H1 (cell line): ENCODE data around the gene PRELID2. TPM values are rescaled to one million over a fixed set of nuclear protein-coding genes. Genes with fewer than 3 reads are reported as not detected.

ENCODE experiments used
- CTCF ChIA-PET: fragments of 300-600 bp; sonication (Branson Sonifier 250); formaldehyde crosslinking; loops from one replicate; lab custom pipeline; 2021; ENCODE audit not compliant: partially characterized antibody; lab: Charles Lee
- POLR2A ChIA-PET: fragments of 300-600 bp; sonication (Branson Sonifier 250); formaldehyde crosslinking; loops from one replicate; lab custom pipeline; 2021; ENCODE audit warnings: inconsistent platforms; ENCODE audit not compliant: partially characterized antibody; lab: Charles Lee
- DNase-seq, 2 experiments: peaks; one replicate each; pipeline versions ENCODE4 v3.0.0 to v3.0.0-alpha.2; 2010 to 2022; ENCODE audit warnings: low spot score in 2 of 2, low read depth in 1 of 2, mixed read lengths in 1 of 2
- FAIRE-seq: peaks from 2 replicates; lab custom pipeline; 2011; peaks lifted over from hg19 to GRCh38; lab: Jason Lieb, UNC
- H2AFZ ChIP-seq: 2 replicates; pipeline ENCODE4 v1.8.1; 2012; ENCODE audit warnings: low read length, inconsistent platforms
- H2AK5ac ChIP-seq: 2 replicates; pipeline ENCODE4 v1.6.1; 2013; ENCODE audit warnings: low read depth, low read length
- H2BK120ac ChIP-seq: replicated peaks from 2 replicates; pipeline ENCODE3; 2013; ENCODE audit warnings: low read depth, low read length, inconsistent platforms
- H2BK12ac ChIP-seq: 2 replicates; pipeline ENCODE4 v1.6.1; 2013; ENCODE audit warnings: low read depth, low read length
- H2BK15ac ChIP-seq: 2 replicates; pipeline ENCODE4 v1.6.1; 2013; ENCODE audit warnings: low read length
- H2BK20ac ChIP-seq: 2 replicates; pipeline ENCODE4 v1.6.1; 2013; ENCODE audit warnings: low read length
- H2BK5ac ChIP-seq: 2 replicates; pipeline ENCODE4 v1.6.1; 2013; ENCODE audit warnings: low read depth, low read length
- H3K14ac ChIP-seq: 2 replicates; pipeline ENCODE4 v1.6.1; 2013; ENCODE audit warnings: inconsistent platforms; ENCODE audit not compliant: insufficient read length
- H3K18ac ChIP-seq: 2 replicates; pipeline ENCODE4 v1.6.1; 2013; ENCODE audit warnings: low read length; ENCODE audit errors: extremely low read depth
- H3K23ac ChIP-seq: 2 replicates; pipeline ENCODE4 v1.6.1; 2013; ENCODE audit warnings: inconsistent platforms; ENCODE audit not compliant: insufficient read length
- H3K23me2 ChIP-seq: 2 replicates; pipeline ENCODE4 v1.6.1; 2013; ENCODE audit warnings: low read depth, low read length
- H3K27ac ChIP-seq: 2 replicates; pipeline ENCODE4 v1.6.1; 2011; ENCODE audit warnings: low read depth, low read length, inconsistent platforms
- H3K27me3 ChIP-seq, 4 experiments: replicated peaks in 1 of 4; 1 replicate in 1 of 4; 2 replicates in 3 of 4; pipeline versions ENCODE4 v1.6.1 to v1.8.1; 2011 to 2013; ENCODE audit warnings: low read length in 3 of 4, mild to moderate bottlenecking in 3 of 4, inconsistent platforms in 2 of 4, mixed read lengths in 2 of 4, moderate library complexity in 1 of 4; ENCODE audit not compliant: control insufficient read depth in 3 of 4, insufficient read depth in 3 of 4; ENCODE audit errors: extremely low read depth in 1 of 4
- H3K36me3 ChIP-seq, 4 experiments: 2 replicates each; pipeline versions ENCODE4 v1.6.1 to v1.8.1; 2011 to 2013; ENCODE audit warnings: mild to moderate bottlenecking in 4 of 4, low read length in 3 of 4, moderate library complexity in 2 of 4, control low read depth in 1 of 4, inconsistent platforms in 1 of 4; ENCODE audit not compliant: insufficient read depth in 4 of 4, control insufficient read depth in 2 of 4
- H3K4ac ChIP-seq: replicated peaks from 2 replicates; pipeline ENCODE3; 2013; ENCODE audit warnings: low read length, low read depth, mixed read lengths, inconsistent platforms; ENCODE audit not compliant: insufficient read length
- H3K4me1 ChIP-seq, 4 experiments: replicated peaks in 1 of 4; 1 replicate in 1 of 4; 2 replicates in 3 of 4; pipeline versions ENCODE4 v1.6.1 to v1.8.1; 2011 to 2013; ENCODE audit warnings: low read length in 3 of 4, inconsistent platforms in 2 of 4, mixed read lengths in 1 of 4; ENCODE audit not compliant: insufficient read depth in 4 of 4, control insufficient read depth in 3 of 4
- H3K4me2 ChIP-seq, 2 experiments: 2 replicates each; pipeline versions ENCODE4 v1.6.1 to v1.8.1; 2011 to 2013; ENCODE audit warnings: low read depth in 2 of 2, low read length in 2 of 2, control low read depth in 1 of 2, inconsistent platforms in 1 of 2, mild to moderate bottlenecking in 1 of 2; ENCODE audit not compliant: insufficient read depth in 1 of 2
- H3K4me3 ChIP-seq, 4 experiments: fragments of 200-600, 300-600 bp in 1 of 4; sonication (generic), shearing (Covaris generic), sonication (Bioruptor Twin) in 1 of 4; 2 replicates each; pipeline versions ENCODE4 v1.5.1 to v1.8.1; 2011 to 2016; ENCODE audit warnings: low read length in 4 of 4, low read depth in 3 of 4, control low read depth in 2 of 4, inconsistent platforms in 2 of 4, mild to moderate bottlenecking in 2 of 4, mixed read lengths in 1 of 4, moderate library complexity in 1 of 4; ENCODE audit not compliant: insufficient read depth in 2 of 4; ENCODE audit errors: extremely low read depth in 1 of 4
- H3K56ac ChIP-seq: replicated peaks from 2 replicates; pipeline ENCODE3; 2013; ENCODE audit warnings: low read depth, mild to moderate bottlenecking, mixed read lengths, low read length, inconsistent platforms; ENCODE audit not compliant: insufficient read length
- H3K79me1 ChIP-seq: 2 replicates; pipeline ENCODE4 v1.6.1; 2013; ENCODE audit warnings: low read depth, low read length, control low read depth
- H3K79me2 ChIP-seq, 2 experiments: 2 replicates each; pipeline versions ENCODE4 v1.6.1 to v1.8.1; 2012 to 2013; ENCODE audit warnings: low read length in 2 of 2, mild to moderate bottlenecking in 2 of 2, inconsistent platforms in 1 of 2; ENCODE audit not compliant: insufficient read depth in 2 of 2, control insufficient read depth in 1 of 2
- H3K9ac ChIP-seq, 4 experiments: replicated peaks in 1 of 4; 1 replicate in 1 of 4; 2 replicates in 3 of 4; pipeline versions ENCODE4 v1.6.1 to v1.8.1; 2011 to 2013; ENCODE audit warnings: low read depth in 3 of 4, low read length in 3 of 4, control low read depth in 2 of 4, mild to moderate bottlenecking in 2 of 4, moderate library complexity in 2 of 4, inconsistent platforms in 1 of 4; ENCODE audit errors: extremely low read depth in 1 of 4
- H3K9me3 ChIP-seq, 2 experiments: 2 replicates each; pipeline versions ENCODE4 v1.6.1 to v1.8.1; 2012 to 2013; ENCODE audit warnings: mild to moderate bottlenecking in 2 of 2, moderate library complexity in 2 of 2, control low read depth in 1 of 2, inconsistent platforms in 1 of 2, low read depth in 1 of 2, low read length in 1 of 2, mixed read lengths in 1 of 2; ENCODE audit not compliant: insufficient read depth in 2 of 2
- H4K20me1 ChIP-seq, 2 experiments: replicated peaks in 1 of 2; 2 replicates each; pipeline versions ENCODE3 to v1.8.1; 2011 to 2013; ENCODE audit warnings: inconsistent platforms in 2 of 2, low read length in 2 of 2, mild to moderate bottlenecking in 1 of 2; ENCODE audit not compliant: insufficient read depth in 2 of 2, control insufficient read depth in 1 of 2
- H4K5ac ChIP-seq: 2 replicates; pipeline ENCODE4 v1.6.1; 2013; ENCODE audit warnings: low read length, low read depth, mixed read lengths, inconsistent platforms; ENCODE audit not compliant: insufficient read length
- H4K8ac ChIP-seq: 2 replicates; pipeline ENCODE4 v1.8.0; 2013; ENCODE audit warnings: mild to moderate bottlenecking, moderate library complexity, low read length, inconsistent platforms; ENCODE audit not compliant: insufficient read depth; ENCODE audit errors: extremely low read depth
- H4K91ac ChIP-seq: replicated peaks from 2 replicates; pipeline ENCODE3; 2013; ENCODE audit warnings: low read length, mixed read lengths, inconsistent platforms; ENCODE audit not compliant: insufficient read length
- GABPA ChIP-seq: IDR thresholded peaks from 2 replicates; pipeline ENCODE4 v1.6.1; 2011; ENCODE audit warnings: mild to moderate bottlenecking, low read length, moderate library complexity, borderline replicate concordance; ENCODE audit not compliant: insufficient read depth
- SRF ChIP-seq: IDR thresholded peaks from 2 replicates; pipeline ENCODE4 v1.6.1; 2011; ENCODE audit warnings: mild to moderate bottlenecking, low read depth, low read length, moderate library complexity
- TCF12 ChIP-seq: IDR thresholded peaks from 2 replicates; pipeline ENCODE4 v1.6.1; 2011; ENCODE audit warnings: low read depth, mild to moderate bottlenecking, low read length
- TEAD4 ChIP-seq: IDR thresholded peaks from 2 replicates; pipeline ENCODE4 v1.6.1; 2012; ENCODE audit warnings: low read depth, low read length, inconsistent platforms, mixed read lengths
- WGBS, 2 experiments: shearing (Covaris generic) in 1 of 2; methylation state at CpG; one replicate each; pipeline versions ENCODE4 v1.1.6 to v1.1.7; 2013 to 2015; ENCODE audit warnings: low lambda C conversion rate in 2 of 2, mixed read lengths in 2 of 2, inconsistent platforms in 1 of 2, low coverage in 1 of 2, missing lambda C conversion rate in 1 of 2; ENCODE audit not compliant: insufficient replicate concordance in 2 of 2, insufficient coverage in 1 of 2, insufficient read length in 1 of 2; ENCODE audit errors: extremely low coverage in 1 of 2, missing lambda C conversion rate in 1 of 2; 5-methylcytosine and 5-hydroxymethylcytosine counted together
- polyA plus RNA-seq, 7 experiments: library from polyadenylated mRNA; depleted of rRNA in 3 of 7; stranded (reverse) in 5 of 7; unstranded in 2 of 7; fragments of >200 nt in 5 of 7; fragments of 200-250 nt in 2 of 7; gene quantifications; 1 replicate in 5 of 7; 2 replicates in 1 of 7; 4 replicates in 1 of 7; pipeline versions ENCODE4 v1.2.1 to v1.2.3, GENCODE V29; 2011 to 2013; ENCODE audit warnings: missing spikeins in 2 of 7, mixed read lengths in 2 of 7
- total RNA-seq: library from RNA; stranded (reverse); fragmentation: NEBNext Ultra II Directional; extraction: Animal tissue kit (Norgen Biotek cat#: 25700); gene quantifications from 2 replicates; pipeline ENCODE4 v1.2.1, GENCODE V29; 2021

The PRELID2 gene
- total and polyA plus RNA-seq, 2 of the 8 experiments (the other 6 are each of a cell fraction or from before 2014, with no cell fraction given) = 2.2 to 7.8 TPM

GRCh38 chr5:145812877-145813276 is 22.3 kb downstream of the PRELID2 start:
- no peak overlapping the region for H3K4ac ChIP-seq
- H3K14ac ChIP-seq = no peak overlapping the region
- no peak overlapping the region for H4K91ac ChIP-seq
- no peak overlapping the region for H2BK120ac ChIP-seq
- no peaks in the 10 kb centered on the region for H3K27me3 ChIP-seq
- H3K4me3 ChIP-seq = no peak overlapping the region
- no peak overlapping the region for H3K27ac ChIP-seq
- no peak for FAIRE-seq
- no peak overlapping the region for H4K5ac ChIP-seq
- no peak overlapping the region for H3K56ac ChIP-seq
- DNase-seq = no peak
- H2BK15ac ChIP-seq = no peak overlapping the region
- no peak overlapping the region for H4K8ac ChIP-seq
- H3K36me3 ChIP-seq = no peaks in the 10 kb centered on the region
- no peaks in the 10 kb centered on the region for H4K20me1 ChIP-seq
- H3K4me2 ChIP-seq = no peak overlapping the region
- H3K9ac ChIP-seq = no peak overlapping the region
- no peak overlapping the region for H3K18ac ChIP-seq
- ChIA-PET CTCF (interaction anchor here (0.5 to 6.1 kb wide), 28 partner anchors 10 to 1609 kb away, joined by 3 to 72 read pairs (median 4); no protein-coding TSS in a partner anchor), POLR2A (no interaction called here)
- 72% methylated on average over 1 of the region's 1 CpG; no CpG with 5 or more reads in 1 of the 2 experiments for WGBS, 2 experiments
- no peaks in the 10 kb centered on the region for H3K9me3 ChIP-seq
- H2AK5ac ChIP-seq = no peak overlapping the region
- TF ChIP-seq TCF12 (no peak), TEAD4 (no peak), GABPA (no peak), SRF (no peak)
- no peak overlapping the region for H2AFZ ChIP-seq
- H3K79me2 ChIP-seq = no peaks in the 10 kb centered on the region
- H2BK20ac ChIP-seq = no peak overlapping the region
- H2BK5ac ChIP-seq = no peak overlapping the region
- no peak overlapping the region for H2BK12ac ChIP-seq
- H3K79me1 ChIP-seq = no peaks in the 10 kb centered on the region
- no peaks in the 10 kb centered on the region for H3K4me1 ChIP-seq
- H3K23me2 ChIP-seq = no peaks in the 10 kb centered on the region; the same call in 1 of the 2 replicates
- no peak overlapping the region for H3K23ac ChIP-seq
